PC-3 (cell line): ENCODE measurements around the gene OR7G1. TPM values are rescaled to one million over a fixed set of nuclear protein-coding genes. Genes with fewer than 3 reads are reported as not detected.
A peak's percentile ranks its signal among the peaks of the same experiment; 100 is the strongest.

ENCODE experiments used
- ATAC-seq: fragments of 200-7000 bp; cut with Tn5 transposase; 2 replicates; pipeline ENCODE4 v1.9.1; 2020; ENCODE audit warnings: mild to moderate bottlenecking, moderate library complexity
- BruUV-seq: library from RNA; stranded (reverse); fragments of 400-500 nt; replicated peaks from 2 replicates; lab custom pipeline; 2021; lab: Mats Ljungman, UMichigan
- CTCF ChIA-PET: fragments of 300-600 bp; sonication (Branson Sonifier 250); formaldehyde crosslinking; loops from one replicate; lab custom pipeline; 2022; ENCODE audit warnings: antibody characterized with exemption; lab: Charles Lee
- POLR2A ChIA-PET: fragments of 300-600 bp; sonication (Branson Sonifier 250); formaldehyde crosslinking; loops from one replicate; lab custom pipeline; 2022; ENCODE audit warnings: antibody characterized with exemption; ENCODE audit not compliant: unreplicated experiment; lab: Charles Lee
- DNase-seq: peaks from one replicate; pipeline ENCODE4 v3.0.0-alpha.2; 2015
- H2AFZ ChIP-seq: fragments of 300-600 bp; sonication (generic); 2 replicates; pipeline ENCODE4 v1.6.0; 2016; ENCODE audit warnings: antibody characterized with exemption, low read length
- H3F3A ChIP-seq: fragments of 300-600 bp; sonication (generic); one replicate; pipeline ENCODE4 v1.6.0; 2017; ENCODE audit warnings: antibody characterized with exemption, low read length, control low read depth, mild to moderate bottlenecking; ENCODE audit not compliant: unreplicated experiment
- H3K27ac ChIP-seq: fragments of 300-600 bp; sonication (generic); 2 replicates; pipeline ENCODE4 v1.5.1; 2016; ENCODE audit warnings: mild to moderate bottlenecking, low read length
- H3K27me3 ChIP-seq: fragments of 300-600 bp; sonication (generic); 2 replicates; pipeline ENCODE4 v1.6.1; 2016; ENCODE audit warnings: low read length, mixed read lengths
- H3K36me3 ChIP-seq: fragments of 300-600 bp; sonication (generic); 2 replicates; pipeline ENCODE4 v1.6.1; 2016; ENCODE audit warnings: low read depth, mixed run types, low read length, mixed read lengths
- H3K4me1 ChIP-seq: fragments of 300-600 bp; sonication (generic); 2 replicates; pipeline ENCODE4 v1.5.1; 2016; ENCODE audit warnings: low read length; ENCODE audit not compliant: insufficient read depth
- H3K4me2 ChIP-seq: fragments of 300-600 bp; sonication (generic); 2 replicates; pipeline ENCODE4 v1.6.0; 2016; ENCODE audit warnings: low read length
- H3K4me3 ChIP-seq: fragments of 300-600 bp; sonication (generic); 2 replicates; pipeline ENCODE4 v1.5.1; 2016; ENCODE audit warnings: mild to moderate bottlenecking, low read length, mixed read lengths
- H3K79me2 ChIP-seq: fragments of 300-600 bp; sonication (generic); 2 replicates; pipeline ENCODE4 v1.6.1; 2017; ENCODE audit warnings: low read length, mixed read lengths
- H3K9ac ChIP-seq: fragments of 300-600 bp; sonication (generic); 2 replicates; pipeline ENCODE4 v1.6.0; 2016; ENCODE audit warnings: mild to moderate bottlenecking, low read length
- H3K9me2 ChIP-seq: fragments of 300-600 bp; sonication (generic); replicated peaks from 2 replicates; pipeline ENCODE4 v1.6.1; 2016; ENCODE audit warnings: mixed run types, low read length, mixed read lengths
- H3K9me3 ChIP-seq: fragments of 300-600 bp; sonication (generic); 2 replicates; pipeline ENCODE4 v1.6.1; 2016; ENCODE audit warnings: low read length, mixed read lengths
- H4K20me1 ChIP-seq: fragments of 300-600 bp; sonication (generic); 2 replicates; pipeline ENCODE4 v1.6.1; 2016; ENCODE audit warnings: low read length, mixed read lengths
- EZH2 ChIP-seq: fragments of 300-600 bp; sonication (generic); IDR thresholded peaks from one replicate; pipeline ENCODE4 v1.6.1; 2017; ENCODE audit warnings: antibody characterized with exemption, mild to moderate bottlenecking, low read length; ENCODE audit not compliant: unreplicated experiment
- EZH2phosphoT487 ChIP-seq: fragments of 300-600 bp; sonication (generic); IDR thresholded peaks from 2 replicates; pipeline ENCODE4 v1.6.1; 2018; ENCODE audit warnings: mild to moderate bottlenecking, antibody characterized with exemption, low read length, borderline replicate concordance
- intact Hi-C: fragments of 100-400 bp; cut with micrococcal nuclease; formaldehyde crosslinking; loops from 2 replicates; pipeline ENCODE4 v1.9.0; 2023
- total RNA-seq: library from RNA; depleted of rRNA; stranded (reverse); fragments of >200 nt; gene quantifications from 2 replicates; pipeline ENCODE4 v1.2.3, GENCODE V29; 2014
- TF ChIP-seq, protein P1 (sequence below): fragments of 300-600 bp; sonication (generic); conservative IDR thresholded peaks from 2 replicates; pipeline ENCODE4 v1.5.1; 2017; ENCODE audit warnings: antibody characterized with exemption, low read depth, mild to moderate bottlenecking, low read length

OR7G1 gene
- total RNA-seq, 1 experiment from 2014 or later: not detected

DNA sequence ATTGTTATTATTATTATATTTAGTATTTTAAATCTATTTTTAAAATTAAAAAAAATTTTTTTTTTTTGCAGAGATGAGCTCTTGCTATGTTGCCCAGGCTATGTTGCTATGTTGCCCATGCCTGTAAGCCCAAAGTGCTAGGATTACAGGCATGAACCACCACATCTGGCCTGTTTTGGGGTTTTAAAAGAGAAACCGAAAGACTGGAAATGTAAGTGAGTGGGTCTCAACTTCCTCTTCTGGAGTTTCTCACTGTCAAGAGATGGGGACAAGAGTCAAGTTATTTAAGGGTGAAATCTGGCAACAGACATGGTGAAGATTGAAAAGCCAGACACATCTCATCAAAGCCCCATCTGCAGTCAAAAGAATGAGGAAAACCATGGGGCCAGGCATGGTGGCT lies 15.4 kb upstream of the OR7G1 start:
- peaks cover 19% of the 10 kb centered on the region for H3K4me1 ChIP-seq
- CTCF ChIA-PET: no interaction called here
- ATAC-seq (no peak), DNase-seq (no peak)
- H2AFZ ChIP-seq: no peak overlapping the region
- TF ChIP-seq EZH2 (no peak), EZH2phosphoT487 (no peak)
- TF ChIP-seq, protein P1, sequence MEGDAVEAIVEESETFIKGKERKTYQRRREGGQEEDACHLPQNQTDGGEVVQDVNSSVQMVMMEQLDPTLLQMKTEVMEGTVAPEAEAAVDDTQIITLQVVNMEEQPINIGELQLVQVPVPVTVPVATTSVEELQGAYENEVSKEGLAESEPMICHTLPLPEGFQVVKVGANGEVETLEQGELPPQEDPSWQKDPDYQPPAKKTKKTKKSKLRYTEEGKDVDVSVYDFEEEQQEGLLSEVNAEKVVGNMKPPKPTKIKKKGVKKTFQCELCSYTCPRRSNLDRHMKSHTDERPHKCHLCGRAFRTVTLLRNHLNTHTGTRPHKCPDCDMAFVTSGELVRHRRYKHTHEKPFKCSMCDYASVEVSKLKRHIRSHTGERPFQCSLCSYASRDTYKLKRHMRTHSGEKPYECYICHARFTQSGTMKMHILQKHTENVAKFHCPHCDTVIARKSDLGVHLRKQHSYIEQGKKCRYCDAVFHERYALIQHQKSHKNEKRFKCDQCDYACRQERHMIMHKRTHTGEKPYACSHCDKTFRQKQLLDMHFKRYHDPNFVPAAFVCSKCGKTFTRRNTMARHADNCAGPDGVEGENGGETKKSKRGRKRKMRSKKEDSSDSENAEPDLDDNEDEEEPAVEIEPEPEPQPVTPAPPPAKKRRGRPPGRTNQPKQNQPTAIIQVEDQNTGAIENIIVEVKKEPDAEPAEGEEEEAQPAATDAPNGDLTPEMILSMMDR: no peak
- no peaks in the 10 kb centered on the region for H4K20me1 ChIP-seq
- intact Hi-C loops: no loop called here
- H3K36me3 ChIP-seq: no peaks in the 10 kb centered on the region
- H3K27me3 ChIP-seq: no peaks in the 10 kb centered on the region
- POLR2A ChIA-PET: no interaction called here
- no peak overlapping the region for H3K9ac ChIP-seq
- H3K79me2 ChIP-seq: no peaks in the 10 kb centered on the region
- H3F3A ChIP-seq: no peaks in the 10 kb centered on the region
- no TSS peak for BruUV-seq
- H3K9me3 ChIP-seq: no peaks in the 10 kb centered on the region
- no peak overlapping the region for H3K4me3 ChIP-seq
- H3K27ac ChIP-seq: no peak overlapping the region
- H3K9me2 ChIP-seq: no peaks in the 10 kb centered on the region
- no peak overlapping the region for H3K4me2 ChIP-seq

DNA sequence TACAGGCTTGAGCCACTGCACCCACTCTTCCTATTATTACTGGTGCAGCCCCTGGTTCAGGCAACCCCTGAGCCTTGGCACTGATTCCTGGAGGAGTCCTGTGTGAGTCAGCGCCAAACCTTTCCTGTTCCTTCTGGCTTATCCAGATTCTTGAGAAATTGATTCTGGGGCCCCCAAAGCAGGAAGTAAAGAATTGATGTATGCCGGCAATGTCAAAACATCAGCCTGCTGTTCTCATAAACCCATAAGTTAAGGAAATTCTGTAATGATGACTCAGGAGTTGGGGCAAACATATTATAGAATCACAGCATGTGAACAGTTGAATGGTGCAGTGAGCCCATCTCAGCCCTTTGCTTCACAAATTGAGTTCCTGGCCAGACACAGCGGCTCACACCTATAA lies 12.6 kb upstream of the OR7G1 start:
- intact Hi-C loops: no loop called here
- ChIA-PET CTCF (no interaction called here), POLR2A (no interaction called here)
- H3K9me3 ChIP-seq: no peaks in the 10 kb centered on the region
- H4K20me1 ChIP-seq: no peaks in the 10 kb centered on the region
- TF ChIP-seq EZH2 (no peak), EZH2phosphoT487 (no peak)
- TF ChIP-seq, protein P1: no peak
- H3K36me3 ChIP-seq: no peaks in the 10 kb centered on the region
- no peaks in the 10 kb centered on the region for H3F3A ChIP-seq
- H3K27ac ChIP-seq: peak overlapping the region; percentile 41
- no peaks in the 10 kb centered on the region for H3K79me2 ChIP-seq
- H3K9me2 ChIP-seq: no peaks in the 10 kb centered on the region
- ATAC-seq: peak; percentile 94
- no TSS peak for BruUV-seq
- no peak overlapping the region for H2AFZ ChIP-seq
- no peak overlapping the region for H3K9ac ChIP-seq
- no peak overlapping the region for H3K4me3 ChIP-seq
- H3K4me2 ChIP-seq: peak overlapping the region; percentile 17; the same call in 1 of the 2 replicates
- peak; percentile 97 for DNase-seq
- no peaks in the 10 kb centered on the region for H3K27me3 ChIP-seq
- peaks cover 19% of the 10 kb centered on the region for H3K4me1 ChIP-seq

DNA sequence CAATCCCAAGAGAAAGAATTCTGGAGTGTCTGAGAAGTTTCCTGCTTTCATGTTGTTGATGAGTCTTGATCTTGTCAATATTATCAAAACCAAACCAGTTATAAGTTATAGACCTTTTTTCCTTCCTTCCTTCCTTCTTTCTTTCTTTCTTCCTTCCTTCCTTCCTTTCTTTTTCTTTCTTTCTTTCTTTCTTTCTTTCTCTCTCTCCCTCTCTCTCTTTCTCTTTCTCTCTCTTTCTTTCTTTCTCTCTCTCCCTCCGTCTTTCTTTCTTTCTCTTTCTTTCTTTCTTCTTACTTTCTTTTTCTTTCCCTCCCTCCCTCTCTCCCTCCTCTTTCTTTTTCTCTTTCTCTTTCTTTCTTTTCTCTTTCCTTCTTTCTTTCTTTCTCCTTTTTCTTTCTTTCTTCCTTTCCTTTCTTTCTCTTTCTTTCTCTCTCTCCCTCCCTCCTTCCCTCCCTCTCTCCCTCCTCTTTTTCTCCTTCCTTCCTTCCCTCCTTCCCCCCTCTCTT lies 11.4 kb upstream of the OR7G1 start, which contains the start of gene OR7G3:
Gene OR7G3, minus strand, starts transcription at position 51 of the 506 bp plus-strand sequence. Its CDS starts 0 bp downstream, at position 51.
- H3K27me3 ChIP-seq: no peaks in the 10 kb centered on the region
- no peaks in the 10 kb centered on the region for H3F3A ChIP-seq
- no TSS peak for BruUV-seq
- no peak within 1 kb of the TSS for H3K4me3 ChIP-seq
- H3K27ac ChIP-seq: no peak within 1 kb of the TSS
- H3K9me2 ChIP-seq: no peaks in the 10 kb centered on the region
- H3K36me3 ChIP-seq: no peaks in the 10 kb centered on the region
- H3K4me2 ChIP-seq: no peak within 1 kb of the TSS
- CTCF ChIA-PET: no interaction called here
- no peak for ATAC-seq
- H3K9me3 ChIP-seq: no peaks in the 10 kb centered on the region
- H2AFZ ChIP-seq: no peak within 1 kb of the TSS
- no peaks in the 10 kb centered on the region for H4K20me1 ChIP-seq
- no peak within 1 kb of the TSS for H3K9ac ChIP-seq
- no peaks in the 10 kb centered on the region for H3K79me2 ChIP-seq
- intact Hi-C loops: loop anchor here (2.0 kb wide), 1 partner anchor 16 kb away; no protein-coding TSS in a partner anchor
- H3K4me1 ChIP-seq: peaks cover 19% of the 10 kb centered on the region
- TF ChIP-seq, protein P1: no peak
- TF ChIP-seq EZH2 (no peak), EZH2phosphoT487 (no peak)
- POLR2A ChIA-PET: no interaction called here
- DNase-seq: no peak
